SK-N-MC (cell line): Measurements from ENCODE around the gene GNA14.

Experiments
- EZH2 ChIP-seq: fragments of 200-600 bp; sonication (generic); IDR thresholded peaks from one replicate; pipeline ENCODE4 v1.6.1; 2017; ENCODE audit warnings: antibody characterized with exemption
- FOXP2 ChIP-seq: optimal IDR thresholded peaks from 2 replicates; pipeline ENCODE3; 2011; ENCODE audit warnings: mild to moderate bottlenecking, moderate library complexity; ENCODE audit not compliant: insufficient read depth; ENCODE audit errors: extremely low read length, control extremely low read depth
- POLR2AphosphoS5 ChIP-seq: IDR thresholded peaks from 2 replicates; pipeline ENCODE4 v1.6.1; 2012; ENCODE audit warnings: mild to moderate bottlenecking, low read depth, low read length, borderline replicate concordance

GRCh38 chr9:77594963-77595362 is 53.2 kb downstream of the GNA14 start:
- TF ChIP-seq EZH2 (no peak), POLR2AphosphoS5 (no peak), FOXP2 (no peak)
